GM19043 (cell line): Measurements from ENCODE around the gene MYZAP.

ENCODE experiments used
- ATAC-seq: cut with Tn5 transposase; IDR thresholded peaks from one replicate; pipeline ENCODE4 v1.9.1; 2021; ENCODE audit warnings: low read depth; ENCODE audit not compliant: unreplicated experiment

Gene MYZAP

GRCh38 chr15:57591237-57591821, 375 bp upstream of the MYZAP start:
- ATAC-seq, result no peak

GRCh38 chr15:57592426-57592825, 722 bp downstream of the MYZAP start:
- ATAC-seq, result no peak

DNA sequence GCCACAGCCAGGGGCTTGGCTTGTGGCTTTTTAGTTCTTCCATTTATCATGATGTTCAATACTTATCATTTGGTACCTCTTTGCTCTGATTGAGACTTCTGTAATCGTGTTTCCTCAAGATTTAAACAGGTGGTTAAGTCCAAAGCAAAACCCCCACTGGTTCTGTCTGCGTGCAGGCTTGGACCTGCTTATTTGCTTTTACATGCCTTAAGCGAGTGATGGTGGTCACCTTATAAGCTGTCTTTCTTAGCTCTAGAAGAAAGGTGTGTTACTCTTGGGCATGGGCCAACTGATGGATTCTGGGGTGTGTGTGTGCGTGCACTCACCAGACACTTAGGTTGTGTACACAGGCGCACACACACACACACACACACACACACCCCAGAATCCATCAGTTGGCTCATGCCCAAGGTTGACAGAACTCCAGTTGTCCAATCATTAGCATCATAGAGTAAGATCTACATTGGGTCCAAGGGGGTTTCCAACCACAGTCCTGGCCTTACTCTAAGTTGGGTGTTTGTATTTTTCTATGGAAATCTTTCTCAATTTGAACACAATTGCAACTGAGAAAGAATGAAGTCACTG, 1.2 kb downstream of the MYZAP start:
- ATAC-seq, result no peak

GRCh38 chr15:57594479-57594878, 2.8 kb downstream of the MYZAP start:
- ATAC-seq, result no peak

- no peak for ATAC-seq
These were observed 3.5 kb downstream of the MYZAP start for GRCh38 chr15:57595011-57595866.

GRCh38 chr15:57596301-57596855, 4.7 kb downstream of the MYZAP start:
- ATAC-seq, result no peak

DNA sequence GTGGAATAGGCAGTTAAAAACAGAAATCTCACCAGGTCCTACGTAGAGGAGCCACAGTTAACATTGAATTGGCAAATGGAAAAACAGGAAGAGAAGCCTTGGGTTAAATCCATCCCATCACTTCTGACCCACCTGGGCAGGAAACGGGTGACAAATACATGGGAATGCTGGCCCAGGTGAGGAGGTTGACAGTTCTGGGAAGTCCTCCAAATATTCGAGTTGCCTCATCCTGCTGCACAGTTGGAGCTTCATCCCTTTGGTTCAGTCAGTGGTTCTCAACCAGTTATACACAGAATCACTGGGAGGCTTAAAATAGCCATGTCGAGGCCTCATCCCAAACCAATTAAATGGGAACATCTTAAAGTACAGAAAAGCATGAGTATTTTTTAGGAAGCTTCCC, 5.3 kb downstream of the MYZAP start:
- ATAC-seq, result no peak

GRCh38 chr15:57597431-57597830, 5.7 kb downstream of the MYZAP start:
- ATAC-seq, result no peak

- ATAC-seq, result no peak
These were observed 6.6 kb downstream of the MYZAP start for GRCh38 chr15:57598346-57598745.

- no peak for ATAC-seq
These were observed 7.6 kb downstream of the MYZAP start for GRCh38 chr15:57599296-57599810.

DNA sequence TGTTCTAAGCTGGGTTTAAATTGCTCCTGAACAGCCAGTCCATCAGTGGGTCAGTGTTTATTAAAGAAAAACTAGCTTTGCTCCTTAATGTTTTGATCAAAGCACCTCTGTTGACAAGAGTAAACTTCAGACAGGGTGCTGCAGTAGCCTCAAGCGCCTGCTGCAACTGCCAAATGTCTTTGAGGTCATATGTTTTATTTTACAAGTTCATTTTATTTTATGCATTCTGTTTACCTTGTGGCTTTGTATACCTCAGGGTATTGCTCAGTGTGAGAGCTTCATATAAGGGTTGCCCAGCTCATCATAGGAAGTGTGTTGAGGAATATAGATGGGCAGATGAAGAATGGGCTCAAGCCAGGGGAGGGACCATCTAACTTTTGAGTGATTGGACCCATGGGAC, 8.5 kb downstream of the MYZAP start:
- ATAC-seq, result no peak

GRCh38 chr15:57604507-57604906, 12.8 kb downstream of the MYZAP start:
- no peak for ATAC-seq

DNA sequence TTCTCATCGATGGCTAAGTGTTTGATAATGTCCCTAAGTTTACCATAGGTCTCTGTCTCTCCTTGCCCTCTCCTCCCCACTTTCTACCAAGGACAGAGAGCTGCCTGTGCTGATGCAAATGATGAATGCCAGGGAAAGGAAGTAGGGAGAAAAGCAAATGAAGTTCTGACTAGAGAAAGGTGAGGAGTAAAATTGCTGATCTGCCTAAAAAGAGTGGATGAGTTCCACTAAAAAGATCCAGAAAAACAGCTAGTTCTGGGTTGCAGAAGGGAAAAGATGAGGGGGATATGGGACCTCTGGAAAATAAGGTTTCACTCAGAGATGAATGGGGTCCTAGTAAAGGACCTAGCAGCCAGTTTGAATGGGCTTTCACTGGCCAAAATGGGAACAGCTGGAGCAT, 13.8 kb downstream of the MYZAP start:
- no peak for ATAC-seq

GRCh38 chr15:57606048-57606447, 14.3 kb downstream of the MYZAP start:
- no peak for ATAC-seq

DNA sequence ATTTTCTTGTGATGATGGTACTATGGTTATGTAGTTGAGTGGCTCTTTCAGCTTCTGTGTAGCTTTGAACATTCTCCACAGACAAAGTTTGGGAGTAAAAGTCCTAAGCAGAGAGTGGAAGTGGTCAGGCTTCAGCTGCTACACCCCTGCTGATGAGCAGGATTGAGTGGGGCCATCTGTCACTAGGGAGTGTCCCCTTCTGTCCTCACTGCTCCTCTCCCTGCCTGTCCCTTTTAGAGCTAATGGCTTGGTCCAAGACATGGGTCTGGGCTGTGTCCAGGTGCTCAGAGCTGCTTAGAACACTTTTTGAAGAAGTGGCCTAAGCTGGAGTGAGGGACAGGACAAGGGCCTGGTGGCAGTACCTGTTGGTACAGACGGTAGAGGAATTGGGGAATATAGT, 15.1 kb downstream of the MYZAP start:
- ATAC-seq, result no peak

- no peak for ATAC-seq
These were observed 15.9 kb downstream of the MYZAP start for GRCh38 chr15:57607570-57608000.

- ATAC-seq, result no peak
These were observed 18.3 kb downstream of the MYZAP start for GRCh38 chr15:57609805-57610529.

DNA sequence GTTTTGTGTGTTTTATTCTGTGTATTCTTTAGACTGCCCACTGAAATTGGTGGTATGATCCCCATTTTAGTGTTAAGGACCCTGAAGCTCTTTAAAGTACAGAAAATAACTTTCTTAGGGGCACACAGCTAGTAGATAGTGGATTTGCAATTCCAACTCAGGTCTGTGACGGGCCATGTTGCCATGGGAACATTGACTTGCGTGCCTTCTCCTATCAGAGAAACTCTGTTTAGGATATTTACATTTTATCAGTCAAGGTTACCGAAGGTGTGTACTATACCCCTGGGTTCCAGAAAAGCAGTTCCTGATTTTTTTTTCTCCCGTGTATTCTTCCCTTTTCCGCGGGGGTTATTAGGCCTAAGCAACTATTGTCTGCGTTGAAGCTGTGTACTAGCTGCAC, 19.4 kb downstream of the MYZAP start:
- ATAC-seq, result no peak

DNA sequence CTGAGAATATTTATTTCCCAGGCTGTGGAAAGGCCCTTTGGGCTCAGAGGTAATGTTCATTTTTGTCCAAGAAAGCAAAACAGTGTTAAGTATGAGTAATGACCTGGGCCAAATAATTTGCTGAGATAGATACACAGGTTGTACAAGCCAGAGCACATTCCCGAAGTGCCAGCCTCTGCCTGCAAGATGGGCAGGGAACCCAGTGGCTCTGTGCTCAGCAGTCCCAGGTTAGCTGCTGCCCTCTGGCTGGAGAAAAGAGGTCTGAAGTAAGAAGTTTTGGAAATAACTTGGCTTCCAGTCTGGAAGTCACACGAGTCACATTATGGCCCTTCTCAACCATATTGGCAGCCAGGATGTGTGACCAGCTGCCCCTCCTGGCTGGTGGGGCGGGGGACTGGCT, 20.2 kb downstream of the MYZAP start:
- ATAC-seq, result no peak

- no peak for ATAC-seq
These were observed 22.5 kb downstream of the MYZAP start for GRCh38 chr15:57614241-57614640.
